NCI-H2196 (cell line): Measurements from ENCODE around the gene ZNF48.
A peak's percentile ranks its signal among the peaks of the same experiment; 100 is the strongest.

Source experiments
- DNase-seq: peaks from one replicate; lab custom pipeline; 2025; ENCODE audit not compliant: unreplicated experiment; lab: John Stamatoyannopoulos, UW

Gene ZNF48

DNA sequence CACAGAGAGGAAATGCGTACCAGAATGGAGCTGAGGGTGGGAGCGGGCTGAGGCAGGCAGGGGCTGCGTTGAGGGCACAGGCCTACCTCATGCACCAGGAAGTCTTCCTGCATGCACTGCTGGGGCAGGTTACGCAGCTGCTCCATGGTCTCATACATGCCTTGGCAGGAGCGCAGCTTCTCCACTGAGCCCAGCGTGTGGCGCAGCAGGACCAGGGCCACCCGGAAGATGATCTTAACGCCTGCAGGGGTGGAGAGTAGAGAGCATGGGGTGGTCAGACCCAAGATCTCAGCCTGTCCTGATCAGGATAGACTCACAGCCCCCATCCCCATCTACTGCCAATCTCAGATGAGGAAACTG, 36.7 kb upstream of the ZNF48 start:
- no peak for DNase-seq

DNA sequence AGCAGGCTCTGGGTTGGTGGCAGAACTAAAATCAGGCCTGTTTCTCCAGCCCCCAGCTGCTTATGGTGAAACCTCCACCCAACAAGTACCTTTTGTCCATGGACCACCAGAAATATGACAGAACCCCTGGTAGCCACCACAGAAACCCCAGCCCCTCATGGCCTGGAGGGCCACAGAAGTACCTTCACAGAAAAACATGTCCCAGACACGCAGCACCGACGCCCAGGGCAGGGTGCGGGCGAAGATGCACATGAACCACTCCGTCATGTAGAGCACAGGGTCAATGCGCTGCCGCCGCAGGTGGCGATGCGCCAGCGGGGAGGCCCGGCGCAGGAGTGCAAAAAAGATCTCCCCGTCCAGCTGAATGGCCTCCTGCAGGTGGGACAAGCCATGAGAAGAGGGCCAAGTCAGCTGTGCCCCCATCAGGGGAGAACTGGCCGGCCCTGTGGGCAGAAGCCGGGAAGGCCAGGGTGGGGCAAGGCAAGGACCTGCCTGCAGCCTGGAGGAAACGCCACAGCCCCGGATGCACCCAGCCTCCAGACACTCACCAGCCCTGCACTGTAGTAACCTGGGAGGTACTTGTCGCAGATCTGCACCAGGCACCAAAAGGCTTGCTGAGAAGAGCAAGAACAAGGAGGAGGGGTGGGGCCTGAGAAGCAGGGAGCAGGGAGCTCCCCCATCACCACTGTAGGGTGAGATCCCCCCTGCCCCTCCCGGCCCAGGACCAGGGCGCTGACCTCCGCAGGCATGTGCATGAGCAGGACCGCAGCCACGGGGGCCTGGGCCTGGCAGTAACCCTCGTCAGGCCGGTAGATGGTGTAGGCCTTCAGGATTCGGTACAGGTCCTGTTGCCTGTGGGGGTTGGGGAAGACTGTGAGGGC, 36.0 kb upstream of the ZNF48 start:
- DNase-seq, result no peak

GRCh38 chr16:30359871-30360170, 35.4 kb upstream of the ZNF48 start:
- no peak for DNase-seq

GRCh38 chr16:30361180-30361579, 34.0 kb upstream of the ZNF48 start:
- no peak for DNase-seq

DNA sequence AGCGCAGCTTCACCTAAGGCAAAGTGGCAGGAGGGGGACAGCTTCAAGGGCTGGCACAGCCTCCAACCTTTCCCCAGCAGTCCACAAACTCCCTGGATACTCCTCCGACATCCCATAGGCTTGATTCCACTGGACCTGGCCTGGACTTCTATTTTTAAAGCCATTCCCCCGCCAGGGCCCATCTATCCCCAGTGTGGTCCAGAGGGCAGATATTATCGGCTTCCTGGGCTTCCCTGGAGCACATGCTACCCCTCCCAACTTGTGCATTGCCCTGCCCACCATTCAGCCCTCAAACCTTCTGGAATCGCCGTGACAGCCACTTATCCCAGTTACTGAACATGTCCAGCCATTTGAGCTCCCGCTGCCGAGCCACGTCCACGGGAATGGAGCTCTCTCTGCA, 30.0 kb upstream of the ZNF48 start:
- DNase-seq, result no peak

GRCh38 chr16:30366511-30366910, 28.7 kb upstream of the ZNF48 start:
- DNase-seq, result no peak

DNA sequence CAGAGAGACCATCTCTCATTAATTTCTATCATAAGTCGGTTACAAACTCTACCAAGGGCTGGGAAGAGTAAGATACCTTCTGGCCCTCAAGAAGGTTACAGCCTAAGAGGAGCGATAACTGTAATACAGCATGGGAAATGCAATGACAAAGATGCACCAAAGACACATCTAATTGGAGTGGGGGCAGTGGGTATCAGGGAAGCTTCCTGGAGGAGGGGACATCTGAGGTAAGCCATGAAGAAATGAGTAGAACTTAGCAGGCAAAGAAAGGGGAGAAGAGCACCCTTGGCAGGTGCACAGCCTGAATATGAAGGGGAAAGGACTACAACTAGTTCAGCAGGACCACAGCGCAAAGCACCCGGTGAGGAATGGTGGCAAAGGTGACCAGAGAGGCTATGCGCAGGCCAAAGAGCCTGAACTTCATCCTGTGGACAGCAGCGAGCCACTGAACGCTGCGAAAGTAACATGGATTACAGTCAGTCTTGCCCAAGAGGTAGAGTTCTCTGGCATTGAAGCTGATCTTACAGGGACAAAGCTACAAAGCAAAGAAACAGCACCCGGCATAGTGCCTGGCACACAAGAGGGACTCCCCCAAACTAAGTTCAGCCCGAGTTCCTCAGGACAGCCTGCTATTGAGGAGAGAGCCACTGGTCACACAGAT, 27.7 kb upstream of the ZNF48 start:
- no peak for DNase-seq

DNA sequence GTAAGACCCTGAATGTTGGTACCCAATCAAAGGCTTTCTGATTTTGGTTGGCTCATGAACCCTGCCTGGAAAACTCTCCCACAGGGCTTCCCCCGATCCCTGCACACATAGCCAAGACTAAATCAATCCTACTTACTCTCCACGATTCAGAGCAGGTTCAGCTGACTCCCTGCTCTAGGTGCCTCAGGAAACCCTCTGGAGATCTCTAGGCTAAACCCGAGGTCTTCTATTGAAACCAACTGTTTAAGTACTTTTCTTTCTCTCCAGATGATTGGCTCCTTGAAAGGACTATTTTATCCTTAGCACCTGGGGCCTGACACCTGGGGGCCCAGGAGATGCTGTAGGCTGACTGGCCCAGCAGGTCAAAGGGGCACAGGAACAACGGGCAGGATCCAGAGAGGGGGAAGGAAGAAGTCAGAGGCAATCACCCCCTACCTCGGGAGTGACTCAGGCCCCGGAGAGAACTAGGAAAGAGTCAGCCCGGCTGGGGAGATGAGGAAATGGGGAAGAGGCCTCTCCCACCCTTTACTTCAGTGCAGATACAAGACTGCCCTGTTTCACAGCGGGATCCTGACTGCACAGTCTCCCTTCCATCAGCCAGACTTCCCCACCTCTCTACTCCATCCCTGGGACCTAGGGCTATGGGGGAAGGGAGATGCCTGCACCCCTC, 27.0 kb upstream of the ZNF48 start:
- no peak for DNase-seq

GRCh38 chr16:30368792-30369090, 26.5 kb upstream of the ZNF48 start:
- no peak for DNase-seq

- DNase-seq, result no peak
Measured at GRCh38 chr16:30369091-30369937, 25.9 kb upstream of the ZNF48 start.

GRCh38 chr16:30369938-30370455, 25.2 kb upstream of the ZNF48 start:
- no peak for DNase-seq

DNA sequence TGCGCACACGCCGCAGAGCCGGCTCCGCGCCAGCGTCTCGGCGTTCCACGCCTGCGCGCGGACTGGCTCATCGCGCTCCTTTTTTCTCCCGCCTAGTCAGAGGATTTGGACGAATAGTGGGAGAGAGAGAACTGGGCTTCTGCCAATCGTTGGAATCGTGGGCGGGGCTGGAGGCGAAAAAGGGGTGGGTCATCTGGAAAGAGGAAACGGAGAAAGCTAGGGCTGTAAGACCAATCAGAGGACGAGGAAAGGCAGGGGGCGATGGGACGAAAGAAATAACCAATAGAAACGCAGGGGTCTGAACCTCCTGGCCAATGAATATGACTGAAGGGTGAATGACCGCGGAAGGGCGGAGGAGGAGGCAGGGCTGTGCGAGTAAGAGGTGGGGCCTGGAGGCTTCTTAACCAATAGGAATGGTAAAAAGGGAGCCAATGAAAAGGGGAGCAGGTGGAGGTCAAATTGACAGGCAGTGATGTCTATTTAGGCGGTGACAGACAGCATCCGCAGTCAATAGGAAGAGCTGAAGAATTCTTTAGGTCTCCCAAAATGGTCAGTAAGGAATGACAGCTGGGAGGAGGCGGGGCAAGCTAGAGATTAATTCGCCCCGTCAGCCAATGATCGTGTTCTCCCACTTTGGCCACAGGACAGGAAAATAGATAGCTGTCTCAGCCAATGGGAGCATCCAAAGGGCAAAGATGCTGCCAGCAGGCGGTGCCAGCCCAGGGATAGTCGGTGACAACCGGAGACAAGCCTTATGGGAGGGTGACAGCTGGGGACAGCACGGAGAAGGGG, 24.6 kb upstream of the ZNF48 start, which contains the start of gene TBC1D10B:
Gene TBC1D10B, minus strand, starts transcription at position 39 of the 792 bp plus-strand sequence. CDS start 311 bp downstream, outside the sequence.
- DNase-seq, result peak; percentile 100

DNA sequence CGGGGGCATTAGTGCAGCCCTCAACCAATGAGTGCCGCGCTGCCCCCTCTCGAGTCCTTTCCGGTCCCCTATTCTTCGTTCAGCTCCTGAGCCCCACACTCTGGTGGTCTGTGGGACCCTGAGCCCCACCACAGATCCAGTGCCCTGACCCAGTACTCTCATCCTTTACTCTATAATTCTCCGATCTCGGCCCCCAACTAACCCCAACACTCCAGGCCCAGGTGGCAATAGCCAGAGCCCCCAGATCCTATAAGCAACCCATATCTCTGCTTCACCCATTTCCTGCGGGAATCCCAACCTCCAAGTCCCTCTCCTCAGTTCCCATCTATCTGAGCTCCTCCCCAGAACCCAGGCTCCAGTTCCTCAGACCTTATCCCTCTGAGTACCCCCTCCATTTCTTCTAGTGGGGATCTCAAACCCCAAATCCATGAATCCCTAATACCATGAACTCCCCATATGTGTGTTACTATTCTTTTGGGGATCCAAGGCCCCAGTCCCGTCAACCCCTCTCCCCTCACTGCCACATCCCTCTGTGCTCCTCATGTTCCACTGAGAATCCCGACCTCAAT, 23.9 kb upstream of the ZNF48 start:
- DNase-seq, result no peak

DNA sequence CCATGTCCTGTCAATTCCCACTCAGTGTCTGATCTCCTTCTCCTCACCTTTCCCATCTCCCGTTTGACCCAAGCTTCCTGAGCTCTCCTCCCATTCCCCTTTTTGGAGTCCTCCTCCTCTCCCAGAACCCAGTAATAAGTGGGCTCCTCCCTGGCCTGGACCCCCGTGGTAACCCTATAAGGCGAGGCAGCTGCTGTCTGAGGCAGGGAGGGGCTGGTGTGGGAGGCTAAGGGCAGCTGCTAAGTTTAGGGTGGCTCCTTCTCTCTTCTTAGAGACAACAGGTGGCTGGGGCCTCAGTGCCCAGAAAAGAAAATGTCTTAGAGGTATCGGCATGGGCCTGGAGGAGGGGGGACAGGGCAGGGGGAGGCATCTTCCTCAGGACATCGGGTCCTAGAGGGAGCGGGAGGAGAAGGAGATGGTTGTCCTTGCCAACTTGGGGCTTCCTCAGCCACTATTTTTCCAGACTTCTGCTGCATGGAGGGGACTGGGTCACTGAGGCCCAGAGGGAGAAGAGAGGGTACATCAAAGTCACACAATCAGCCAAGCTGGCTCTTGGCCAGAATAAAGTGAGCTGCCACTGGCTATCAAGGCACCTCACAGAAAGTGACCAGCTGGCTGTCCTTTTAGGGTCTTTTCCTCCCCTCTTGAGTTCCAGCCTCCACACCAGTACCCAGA, 23.0 kb upstream of the ZNF48 start:
- DNase-seq, result no peak

DNA sequence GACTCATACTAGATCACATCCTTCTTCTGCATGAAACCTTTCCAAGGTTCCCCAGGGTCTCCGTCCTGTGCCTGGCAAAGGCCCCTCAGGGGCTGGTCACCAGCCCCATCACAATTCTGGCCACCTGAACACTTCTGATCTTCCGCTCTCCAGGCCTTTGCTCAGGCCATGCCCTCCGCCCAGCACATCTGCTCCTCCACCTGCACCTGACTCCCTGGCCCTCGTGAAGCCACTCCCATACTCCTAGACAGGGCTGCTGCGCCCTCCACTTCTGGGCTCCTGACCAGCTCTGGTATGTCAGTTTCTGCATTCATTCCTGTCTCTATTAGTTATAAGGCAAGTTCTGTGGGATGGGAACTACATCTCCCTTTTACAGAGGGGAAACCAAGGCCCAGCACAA, 22.5 kb upstream of the ZNF48 start:
- peak; percentile 21 for DNase-seq

DNA sequence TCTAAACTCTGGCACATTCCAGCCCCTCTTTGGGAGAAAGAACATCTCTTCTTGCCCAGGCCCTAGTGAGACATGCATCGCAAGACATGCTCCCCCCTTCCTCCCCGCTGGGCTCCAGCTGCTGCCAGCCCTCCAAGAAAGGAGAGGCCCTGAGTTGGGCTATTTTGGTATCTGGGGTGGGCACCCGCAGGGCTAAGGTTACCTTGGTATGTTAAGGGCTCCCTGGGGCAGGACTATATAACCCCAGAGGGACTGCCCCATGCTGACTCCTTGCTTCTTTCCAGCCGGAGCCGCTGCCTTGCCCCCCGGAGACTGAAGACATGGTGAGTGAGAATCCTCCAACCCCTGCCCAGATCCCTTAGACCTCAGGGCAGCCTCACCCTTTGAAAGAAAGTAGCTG, 20.7 kb upstream of the ZNF48 start, which contains the start of gene MYL11:
Gene MYL11, plus strand, starts transcription at position 265 of the 400 bp plus-strand sequence. Its CDS starts 56 bp downstream, at position 321.
- no peak for DNase-seq

- no peak for DNase-seq
Measured at GRCh38 chr16:30375864-30376263, 19.4 kb upstream of the ZNF48 start.

DNA sequence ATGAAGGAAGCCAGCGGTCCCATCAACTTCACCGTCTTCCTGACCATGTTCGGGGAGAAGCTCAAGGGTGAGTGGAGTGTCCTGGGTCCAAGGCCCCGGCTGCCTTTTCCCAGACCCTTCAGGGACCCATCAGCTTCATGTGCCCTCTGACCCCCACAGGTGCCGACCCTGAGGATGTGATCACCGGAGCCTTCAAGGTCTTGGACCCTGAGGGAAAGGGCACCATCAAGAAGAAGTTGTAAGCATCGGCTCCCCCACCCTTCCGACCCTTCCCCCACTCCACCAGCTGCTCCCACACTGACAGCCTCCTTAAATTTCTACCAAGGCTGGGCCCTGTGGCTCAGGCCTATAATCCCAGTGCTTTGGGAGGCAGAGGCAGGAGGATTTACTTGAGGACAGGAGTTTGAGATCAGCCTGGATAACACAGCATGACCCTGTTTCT, 18.7 kb upstream of the ZNF48 start:
- DNase-seq, result no peak
